Esophagus squamous epithelium (tissue), 4 donors: ENCODE results near the gene IGLL5.

Experiments used
- CTCF ChIP-seq, 6 experiments: fragments of 450-650 bp in 4 of 6; fragments of 200-600 bp in 2 of 6; sonication (generic) in 2 of 6; IDR thresholded peaks; one replicate each; pipeline ENCODE4 v1.5.1; 2016 to 2019; ENCODE audit warnings: antibody characterized with exemption in 6 of 6, mild to moderate bottlenecking in 4 of 6, moderate library complexity in 4 of 6
- POLR2A ChIP-seq, 4 donors: fragments of 450-650 bp; IDR thresholded peaks; one replicate each; pipeline ENCODE4 v1.6.1; 2017; ENCODE audit warnings: antibody characterized with exemption in 4 of 4, mild to moderate bottlenecking in 4 of 4, moderate library complexity in 3 of 4

DNA sequence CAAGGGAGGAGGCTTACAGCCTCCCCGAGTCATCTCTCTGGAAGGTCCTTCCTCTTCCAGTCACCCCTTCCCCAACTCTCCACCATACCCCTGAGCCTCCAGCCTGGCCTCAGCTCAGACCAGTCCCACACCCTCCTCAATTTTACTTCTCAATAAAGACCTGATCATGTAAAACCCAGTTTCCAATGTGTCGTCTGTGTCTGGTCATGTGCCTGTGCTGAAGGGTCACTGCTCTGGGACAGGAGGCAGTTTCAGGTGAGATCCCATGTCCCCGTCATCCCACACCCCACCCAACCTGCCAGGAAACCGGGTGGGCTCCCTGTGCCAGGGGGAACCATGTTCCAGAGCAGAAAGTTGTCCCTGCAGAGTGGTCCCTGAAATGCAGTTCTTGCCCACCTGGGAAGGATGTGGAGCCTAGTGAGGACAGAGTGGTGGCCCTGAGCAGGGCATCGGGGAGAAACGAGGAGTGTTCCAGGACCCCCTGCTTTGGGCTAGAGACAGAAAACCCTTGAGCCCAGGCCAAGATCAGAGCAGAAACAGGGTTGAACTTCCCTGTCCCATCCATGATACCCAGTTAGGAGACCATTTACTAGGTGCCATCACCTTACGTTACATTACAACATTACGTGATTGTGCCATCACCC lies 19.4 kb downstream of the IGLL5 start:
- TF ChIP-seq CTCF (IDR thresholded peaks at IDR 0.05) (no peak), POLR2A (IDR thresholded peaks at IDR 0.05) (no peak)
